ENCODE measurements around the gene NAPEPLD.

The NAPEPLD gene

DNA sequence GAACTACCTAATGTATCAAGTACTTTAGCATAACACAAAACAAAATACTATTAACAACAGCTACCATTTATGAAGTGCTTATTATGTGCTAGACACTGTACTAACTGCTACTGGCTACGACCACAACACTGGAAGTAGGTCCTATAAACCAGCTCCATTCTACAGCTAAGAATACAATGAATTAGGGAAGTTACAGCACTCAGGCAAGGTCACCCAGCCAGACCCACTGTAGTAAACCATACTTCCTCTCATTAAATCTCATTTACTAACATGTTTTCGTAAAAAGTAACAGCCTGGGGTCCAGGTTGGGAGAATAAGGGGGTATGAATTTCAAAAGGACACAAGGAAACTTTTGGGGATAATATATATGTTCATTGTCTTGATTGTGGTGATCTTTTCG, 25.4 kb downstream of the NAPEPLD start:
- POLR2A ChIA-PET = no interaction called here
- TF ChIP-seq, protein P1, sequence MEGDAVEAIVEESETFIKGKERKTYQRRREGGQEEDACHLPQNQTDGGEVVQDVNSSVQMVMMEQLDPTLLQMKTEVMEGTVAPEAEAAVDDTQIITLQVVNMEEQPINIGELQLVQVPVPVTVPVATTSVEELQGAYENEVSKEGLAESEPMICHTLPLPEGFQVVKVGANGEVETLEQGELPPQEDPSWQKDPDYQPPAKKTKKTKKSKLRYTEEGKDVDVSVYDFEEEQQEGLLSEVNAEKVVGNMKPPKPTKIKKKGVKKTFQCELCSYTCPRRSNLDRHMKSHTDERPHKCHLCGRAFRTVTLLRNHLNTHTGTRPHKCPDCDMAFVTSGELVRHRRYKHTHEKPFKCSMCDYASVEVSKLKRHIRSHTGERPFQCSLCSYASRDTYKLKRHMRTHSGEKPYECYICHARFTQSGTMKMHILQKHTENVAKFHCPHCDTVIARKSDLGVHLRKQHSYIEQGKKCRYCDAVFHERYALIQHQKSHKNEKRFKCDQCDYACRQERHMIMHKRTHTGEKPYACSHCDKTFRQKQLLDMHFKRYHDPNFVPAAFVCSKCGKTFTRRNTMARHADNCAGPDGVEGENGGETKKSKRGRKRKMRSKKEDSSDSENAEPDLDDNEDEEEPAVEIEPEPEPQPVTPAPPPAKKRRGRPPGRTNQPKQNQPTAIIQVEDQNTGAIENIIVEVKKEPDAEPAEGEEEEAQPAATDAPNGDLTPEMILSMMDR (IDR thresholded peaks at IDR 0.05; ENCODE audit: insufficient read depth, low read length, missing control alignments) = no peak
- H3K4me3 ChIP-seq (ENCODE audit: low read depth, low read length) = no peak overlapping the region
- CTCF ChIA-PET = no interaction called here
- DNase-seq (ENCODE audit: low read depth, low spot score) = no peak

DNA sequence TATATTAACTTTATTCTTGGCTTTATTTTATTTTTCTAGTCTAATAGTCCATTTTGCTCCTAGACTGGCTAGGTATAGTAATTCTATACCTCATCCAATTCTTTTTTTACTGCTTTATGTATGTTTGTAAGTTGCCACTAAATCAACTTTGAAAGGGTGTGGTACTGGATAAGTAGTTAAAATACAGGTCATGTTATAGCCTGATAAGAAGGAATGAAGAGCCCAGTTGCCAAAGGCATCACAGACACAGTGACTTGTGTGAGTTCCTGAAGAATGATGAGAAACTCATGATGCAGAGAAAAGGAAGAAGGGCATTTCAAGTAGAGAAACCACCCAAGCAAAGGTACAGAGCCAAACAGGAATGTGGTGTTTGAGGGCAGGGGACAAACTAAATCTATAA, 27.3 kb downstream of the NAPEPLD start:
- no peak overlapping the region for H3K4me3 ChIP-seq (ENCODE audit: low read depth, low read length)
- no peak for DNase-seq (ENCODE audit: low read depth, low spot score)
- POLR2A ChIA-PET = no interaction called here
- TF ChIP-seq, protein P1 (IDR thresholded peaks at IDR 0.05; ENCODE audit: insufficient read depth, low read length, missing control alignments) = no peak
- CTCF ChIA-PET = no interaction called here

DNA sequence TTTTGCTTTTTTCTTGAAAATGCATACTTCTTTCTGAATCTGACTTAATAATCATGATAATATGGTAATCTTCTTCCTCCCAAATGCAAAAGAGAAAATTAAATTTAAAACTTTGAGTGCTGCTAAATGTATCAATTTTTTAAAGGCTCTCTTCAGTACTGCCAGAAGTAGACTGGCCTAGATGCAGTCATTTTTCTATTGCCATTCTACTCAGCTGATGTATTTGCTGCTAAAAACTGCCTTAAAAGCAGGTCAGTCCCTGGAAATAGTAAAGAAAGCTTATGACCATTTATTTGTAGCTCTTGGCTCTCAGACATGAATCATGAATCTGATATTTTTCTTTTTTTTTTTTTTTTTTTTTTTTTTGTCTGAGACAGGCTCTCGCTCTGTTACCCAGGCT, 28.5 kb downstream of the NAPEPLD start:
- TF ChIP-seq, protein P1 (IDR thresholded peaks at IDR 0.05; ENCODE audit: insufficient read depth, low read length, missing control alignments) = no peak
- ChIA-PET CTCF (interaction anchor here (0.9 kb wide), 1 partner anchor 28 kb away, joined by 3 read pairs; no protein-coding TSS in a partner anchor), POLR2A (interaction anchor here (1.2 kb wide), 1 partner anchor 29 kb away, joined by 3 read pairs; the partner anchor contains the start of gene NAPEPLD)
- DNase-seq (ENCODE audit: low read depth, low spot score) = no peak
- no peak overlapping the region for H3K4me3 ChIP-seq (ENCODE audit: low read depth, low read length)

DNA sequence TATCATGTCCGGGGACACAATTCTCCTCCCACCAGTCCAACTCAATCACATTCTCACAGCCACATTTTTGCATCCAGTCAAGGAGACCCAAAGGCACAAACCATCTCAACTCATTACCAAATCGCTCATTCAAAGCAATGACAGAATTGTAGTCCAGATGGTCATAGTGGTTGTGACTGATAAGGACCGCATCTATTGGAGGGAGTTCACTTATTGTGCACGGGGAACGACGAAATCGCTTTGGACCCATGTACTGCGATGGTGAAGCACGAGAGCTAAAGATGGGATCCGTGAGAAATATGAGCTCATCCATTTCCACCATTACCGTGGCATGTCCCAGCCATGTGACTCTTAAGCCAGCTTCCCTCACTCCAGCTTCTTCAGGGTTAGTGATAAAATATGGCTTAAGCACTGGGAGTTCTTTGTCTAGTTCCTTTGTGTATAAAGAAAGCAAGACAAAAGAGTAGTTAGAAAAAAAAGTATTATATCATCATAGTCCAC, 29.1 kb downstream of the NAPEPLD start:
- CTCF ChIA-PET = interaction anchor here (0.9 kb wide), 1 partner anchor 27 kb away, joined by 3 read pairs; no protein-coding TSS in a partner anchor
- no peak for DNase-seq (ENCODE audit: low read depth, low spot score)
- H3K4me3 ChIP-seq (ENCODE audit: low read depth, low read length) = no peak overlapping the region
- TF ChIP-seq, protein P1 (IDR thresholded peaks at IDR 0.05; ENCODE audit: insufficient read depth, low read length, missing control alignments) = no peak
- POLR2A ChIA-PET = interaction anchor here (1.2 kb wide), 1 partner anchor 29 kb away, joined by 3 read pairs; the partner anchor contains the start of gene NAPEPLD

DNA sequence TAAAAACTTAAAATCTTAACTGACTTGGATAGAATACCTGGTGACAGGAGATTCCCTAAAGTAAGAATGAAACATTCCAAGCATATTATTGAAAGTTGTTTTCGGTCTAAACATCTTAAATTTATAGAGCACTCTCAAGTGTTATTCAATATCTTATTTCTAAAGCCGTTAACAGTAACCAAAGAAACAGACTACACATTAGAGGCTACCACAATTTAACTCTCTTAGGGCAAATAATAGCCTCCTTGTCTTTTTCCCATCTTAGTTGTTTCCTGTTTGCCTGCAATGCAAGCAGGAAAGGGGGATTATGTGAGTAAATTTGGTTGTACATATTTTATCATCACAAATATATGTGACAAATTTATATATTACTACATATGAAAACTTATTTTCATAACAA, 31.4 kb downstream of the NAPEPLD start:
- CTCF ChIA-PET = no interaction called here
- DNase-seq (ENCODE audit: low read depth, low spot score) = no peak
- H3K4me3 ChIP-seq (ENCODE audit: low read depth, low read length) = no peak overlapping the region
- TF ChIP-seq, protein P1 (IDR thresholded peaks at IDR 0.05; ENCODE audit: insufficient read depth, low read length, missing control alignments) = no peak
- POLR2A ChIA-PET = no interaction called here

DNA sequence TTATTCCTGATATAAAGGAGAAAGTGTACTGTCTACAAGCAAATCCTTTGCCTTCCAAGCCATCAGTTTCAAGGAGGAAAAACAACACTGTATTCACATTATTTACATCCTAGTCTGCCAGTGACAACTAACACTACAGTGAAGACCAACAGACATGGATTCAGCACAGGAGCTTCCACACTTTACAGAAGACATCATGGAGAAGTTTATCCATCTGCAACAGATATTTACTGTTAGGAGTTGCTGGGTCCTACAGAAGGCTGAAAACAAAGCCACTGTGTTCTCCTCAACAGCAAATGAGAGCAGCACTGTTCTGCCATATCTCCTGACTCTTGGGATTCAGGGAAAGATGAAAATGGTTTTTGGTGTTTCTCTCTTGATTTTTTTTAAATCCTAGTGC, 31.9 kb downstream of the NAPEPLD start:
- TF ChIP-seq, protein P1 (IDR thresholded peaks at IDR 0.05; ENCODE audit: insufficient read depth, low read length, missing control alignments) = no peak
- DNase-seq (ENCODE audit: low read depth, low spot score) = no peak
- CTCF ChIA-PET = no interaction called here
- H3K4me3 ChIP-seq (ENCODE audit: low read depth, low read length) = no peak overlapping the region
- POLR2A ChIA-PET = no interaction called here
